Measurements from ENCODE around the gene RPS6KA4. TPM values are rescaled to one million over a fixed set of nuclear protein-coding genes. Genes with fewer than 3 reads are reported as not detected.
"Not testable (repeated sequence)": the region's sequence is repeated elsewhere in the genome, so short reads cannot be mapped to it uniquely, and the experiment has no call there.

RPS6KA4 gene
- total RNA-seq = 33.0 TPM

GRCh38 chr11:64358907-64359711, at the start of gene RPS6KA4:
TSS of gene RPS6KA4 (plus strand) at chr11:64359162. CDS start at chr11:64359236, 74 bp downstream.
- DNase-seq (ENCODE audit: low spot score) = peak; percentile 50

DNA sequence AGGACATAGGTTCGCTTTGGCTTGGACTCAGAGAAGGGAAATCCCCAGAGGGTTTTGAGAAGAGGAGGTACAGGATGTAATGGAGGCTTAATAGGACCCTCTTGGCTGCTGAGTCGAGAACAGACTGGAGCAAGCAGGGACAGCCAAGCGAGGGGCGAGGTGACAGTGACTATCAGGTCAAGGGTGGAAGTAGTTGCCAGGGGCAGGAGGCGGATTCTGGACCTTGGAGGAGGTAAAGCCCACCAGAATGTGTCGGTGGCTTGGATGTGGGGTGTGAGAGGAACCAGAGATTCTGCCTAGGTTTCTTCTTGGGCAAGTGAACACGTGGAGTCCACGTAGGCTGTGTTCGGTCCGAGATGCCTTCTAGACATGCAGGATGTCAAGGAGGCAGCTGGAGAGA, 46.0 kb upstream of the RPS6KA4 start:
- DNase-seq (ENCODE audit: low spot score) = no peak

DNA sequence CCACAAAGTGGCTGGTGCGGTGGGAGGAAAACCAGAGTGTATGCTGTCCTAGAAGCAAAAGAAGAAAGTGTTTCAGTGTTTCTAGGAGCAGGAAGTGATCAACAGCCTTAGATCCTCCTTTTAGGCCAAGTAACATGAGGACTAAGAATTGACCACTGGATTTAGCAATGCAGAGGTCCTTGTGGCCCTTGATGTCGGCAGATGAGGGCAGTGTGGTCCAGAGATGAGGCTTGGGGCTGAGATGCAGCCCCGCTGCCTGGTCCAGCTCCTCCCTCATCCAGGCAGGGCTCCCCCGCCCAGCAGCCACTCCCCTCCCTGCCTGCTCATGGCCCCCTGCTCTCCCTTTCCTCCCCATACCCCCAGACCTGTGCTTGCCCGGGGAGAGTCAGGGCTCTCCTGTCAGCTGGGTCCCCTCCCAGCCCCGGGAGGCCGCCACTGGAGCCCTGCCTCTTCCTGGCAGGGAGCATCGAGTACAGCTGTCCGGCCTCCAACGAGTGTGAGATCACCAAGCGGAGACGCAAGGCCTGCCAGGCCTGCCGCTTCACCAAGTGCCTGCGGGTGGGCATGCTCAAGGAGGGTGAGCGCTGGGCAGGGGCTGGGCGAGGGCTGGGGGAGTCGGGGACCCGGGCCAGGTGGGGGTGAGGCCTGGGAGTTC, 45.3 kb upstream of the RPS6KA4 start:
- no peak for DNase-seq (ENCODE audit: low spot score)

- DNase-seq (ENCODE audit: low spot score) = no peak
Observed at GRCh38 chr11:64314146-64314804, 44.7 kb upstream of the RPS6KA4 start.

GRCh38 chr11:64314805-64315561, 44.0 kb upstream of the RPS6KA4 start:
- no peak for DNase-seq (ENCODE audit: low spot score)

- not testable (repeated sequence) for DNase-seq (ENCODE audit: low spot score)
Observed at GRCh38 chr11:64315667-64316526, 43.1 kb upstream of the RPS6KA4 start.

- peak; percentile 44 for DNase-seq (ENCODE audit: low spot score)
Observed at GRCh38 chr11:64316672-64317324, 42.2 kb upstream of the RPS6KA4 start.

GRCh38 chr11:64317325-64317960, 41.5 kb upstream of the RPS6KA4 start, which contains the start of gene TRMT112:
TSS of gene TRMT112 (minus strand) at chr11:64317559. CDS start at chr11:64317526, 33 bp downstream.
- DNase-seq (ENCODE audit: low spot score) = peak; percentile 98

- peak; percentile 97 for DNase-seq (ENCODE audit: low spot score)
Observed at GRCh38 chr11:64317961-64318765, 40.8 kb upstream of the RPS6KA4 start, which contains the start of gene PRDX5. TSS of gene PRDX5 (plus strand) at chr11:64318121. CDS start at chr11:64318216, 95 bp downstream.

DNA sequence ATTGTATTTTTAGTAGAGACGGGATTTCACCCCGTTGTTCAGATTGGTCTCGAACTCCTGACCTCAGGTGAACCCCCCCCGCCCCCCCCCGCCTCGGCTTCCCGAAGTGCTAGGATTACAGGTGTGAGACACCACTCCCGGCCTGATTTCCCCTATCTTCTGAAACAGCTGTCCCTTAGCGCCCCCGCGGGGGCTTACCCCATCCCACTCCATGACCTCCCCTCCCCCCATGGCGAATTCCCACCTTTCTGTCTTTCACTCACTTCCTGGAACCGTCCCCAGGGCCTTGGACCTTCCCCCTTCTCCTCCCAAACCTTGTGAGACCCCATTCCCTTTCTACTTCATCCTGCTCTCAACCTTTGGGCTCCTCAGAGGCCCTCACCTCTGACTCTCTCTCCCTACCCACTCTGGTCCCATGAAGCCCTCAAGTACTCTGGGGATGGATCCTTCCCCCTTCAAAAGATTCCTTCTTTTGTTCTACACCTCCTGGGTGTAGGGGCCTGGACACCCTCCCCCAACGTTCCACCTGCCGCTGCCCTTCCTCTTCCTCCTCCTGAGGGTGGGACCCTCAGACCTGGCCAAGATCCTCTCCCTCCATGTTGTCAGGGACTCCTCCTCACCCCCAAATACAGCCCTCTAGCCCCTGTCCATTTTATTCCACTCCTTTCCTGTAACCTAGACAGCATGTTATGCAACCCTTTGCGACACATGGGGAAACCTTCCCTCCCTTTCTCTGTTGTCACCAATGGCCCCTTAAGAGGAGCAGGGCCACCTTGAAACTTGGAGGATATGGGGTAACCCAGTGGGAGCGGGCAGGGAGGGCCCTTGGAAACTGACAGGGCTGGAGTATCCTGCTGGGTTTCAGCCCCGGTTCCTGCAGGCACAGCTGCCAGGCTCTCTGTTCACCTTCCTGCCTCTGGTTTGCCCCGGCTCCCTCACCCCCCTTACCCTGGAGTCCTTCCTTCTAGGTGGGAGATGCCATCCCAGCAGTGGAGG, 39.9 kb upstream of the RPS6KA4 start:
- no peak for DNase-seq (ENCODE audit: low spot score)

DNA sequence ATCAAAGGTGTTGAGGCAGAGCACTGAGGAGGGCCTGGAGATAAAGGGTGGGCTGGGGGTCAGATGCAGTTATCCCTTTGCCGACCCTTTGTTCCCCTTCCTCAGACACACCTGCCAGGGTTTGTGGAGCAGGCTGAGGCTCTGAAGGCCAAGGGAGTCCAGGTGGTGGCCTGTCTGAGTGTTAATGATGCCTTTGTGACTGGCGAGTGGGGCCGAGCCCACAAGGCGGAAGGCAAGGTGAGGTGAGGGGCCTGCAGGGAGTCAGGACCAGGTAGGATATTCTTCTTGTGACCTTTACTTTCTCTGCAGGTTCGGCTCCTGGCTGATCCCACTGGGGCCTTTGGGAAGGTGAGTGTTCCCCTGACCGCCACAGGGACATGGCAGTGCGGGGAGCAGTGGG, 38.4 kb upstream of the RPS6KA4 start:
- no peak for DNase-seq (ENCODE audit: low spot score)

GRCh38 chr11:64321026-64321425, 37.9 kb upstream of the RPS6KA4 start:
- DNase-seq (ENCODE audit: low spot score) = no peak

- no peak for DNase-seq (ENCODE audit: low spot score)
Observed at GRCh38 chr11:64321533-64321932, 37.4 kb upstream of the RPS6KA4 start.

GRCh38 chr11:64322925-64323260, 36.1 kb upstream of the RPS6KA4 start:
- DNase-seq (ENCODE audit: low spot score) = no peak

DNA sequence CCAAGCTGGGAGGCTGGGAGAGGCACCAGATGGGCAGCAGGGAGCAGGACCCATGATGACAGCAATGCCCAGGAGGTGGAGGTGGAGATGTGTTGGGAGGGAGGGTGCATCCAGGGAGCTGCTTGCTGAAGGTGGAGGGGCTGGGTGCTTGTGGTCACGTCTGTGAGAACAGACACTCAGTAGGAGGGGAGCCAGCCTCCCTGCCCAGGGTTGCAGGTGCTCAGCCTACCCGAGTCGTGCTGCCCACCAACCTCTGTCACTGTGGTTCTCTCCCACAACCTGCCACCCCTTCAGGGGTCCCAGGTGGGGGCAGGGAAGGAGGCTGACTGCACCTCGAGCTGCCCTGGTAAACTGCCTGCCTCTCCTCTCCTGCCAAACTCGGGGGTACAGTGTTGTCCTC, 35.6 kb upstream of the RPS6KA4 start:
- no peak for DNase-seq (ENCODE audit: low spot score)

- not testable (repeated sequence) for DNase-seq (ENCODE audit: low spot score)
Observed at GRCh38 chr11:64323984-64324383, 35.0 kb upstream of the RPS6KA4 start.

DNA sequence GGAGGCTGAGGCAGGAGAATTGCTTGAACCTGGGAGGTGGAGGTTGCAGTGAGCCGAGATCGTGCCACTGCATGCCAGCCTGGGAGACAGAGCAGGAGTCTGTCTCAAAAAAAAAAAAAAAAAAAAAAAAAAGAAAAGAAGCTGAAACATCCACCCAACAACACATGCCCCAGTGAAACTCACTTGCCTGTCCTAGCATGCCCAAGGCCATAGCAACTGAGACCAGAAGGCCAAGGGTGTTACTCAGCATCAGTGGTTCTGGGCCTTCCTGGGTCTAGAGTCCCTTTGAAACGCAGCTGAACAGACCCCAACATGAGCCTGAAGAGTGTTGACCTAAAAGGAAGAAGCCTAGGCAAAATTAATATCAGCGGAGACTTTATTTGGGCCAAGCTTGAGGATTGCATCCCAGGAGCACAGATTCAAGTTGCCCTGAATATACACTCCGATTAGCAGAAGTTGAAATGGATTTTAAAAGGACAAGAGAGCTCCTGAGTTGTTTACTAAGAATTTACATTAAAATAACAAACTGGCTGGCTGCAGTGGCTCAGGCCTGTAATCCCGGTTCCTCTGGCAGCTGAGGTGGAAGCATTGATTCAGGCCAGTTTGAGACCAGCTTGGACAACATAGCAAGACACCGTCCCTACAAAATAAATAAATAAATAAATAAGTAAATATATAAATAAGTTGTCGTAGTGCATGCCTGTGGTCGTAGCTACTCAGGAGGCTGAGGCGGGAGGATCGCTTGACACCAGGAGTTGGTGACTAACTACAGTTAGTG, 34.1 kb upstream of the RPS6KA4 start:
- no peak for DNase-seq (ENCODE audit: low spot score)

Measured in mucosa of gallbladder (tissue), 1 donor.